IPS-15b (cell line): Measurements from ENCODE around the gene ARSK.
"Not testable (repeated sequence)": the region's sequence is repeated elsewhere in the genome, so short reads cannot be mapped to it uniquely, and the experiment has no call there.

Experiments
- H3K27me3 ChIP-seq: one replicate; pipeline ENCODE4 v1.6.1; 2013; ENCODE audit warnings: low read length; ENCODE audit not compliant: control insufficient read depth, insufficient read depth
- H3K36me3 ChIP-seq: one replicate; pipeline ENCODE4 v1.6.1; 2013; ENCODE audit warnings: low read length; ENCODE audit not compliant: control insufficient read depth, insufficient read depth
- H3K4me1 ChIP-seq: one replicate; pipeline ENCODE4 v1.6.1; 2013; ENCODE audit warnings: mild to moderate bottlenecking, low read length; ENCODE audit not compliant: control insufficient read depth, insufficient read depth
- H3K4me3 ChIP-seq: one replicate; pipeline ENCODE4 v1.5.1; 2013; ENCODE audit warnings: low read depth, low read length
- H3K9ac ChIP-seq: one replicate; pipeline ENCODE4 v1.6.1; 2013; ENCODE audit warnings: low read depth, mild to moderate bottlenecking, low read length
- H3K9me3 ChIP-seq: one replicate; pipeline ENCODE4 v1.6.1; 2013; ENCODE audit warnings: mild to moderate bottlenecking, low read length; ENCODE audit not compliant: control insufficient read depth, insufficient read depth

ARSK gene

GRCh38 chr5:95623706-95624105 lies 68.8 kb downstream of the ARSK start:
- no peaks in the 10 kb centered on the region for H3K36me3 ChIP-seq
- peaks cover 6% of the 10 kb centered on the region for H3K9me3 ChIP-seq
- peaks cover 5% of the 10 kb centered on the region for H3K4me1 ChIP-seq
- H3K4me3 ChIP-seq, result no peak overlapping the region
- H3K27me3 ChIP-seq, result peaks cover 48% of the 10 kb centered on the region
- no peak overlapping the region for H3K9ac ChIP-seq

GRCh38 chr5:95624368-95624767 lies 69.5 kb downstream of the ARSK start:
- H3K4me1 ChIP-seq, result peaks cover 2% of the 10 kb centered on the region
- H3K9me3 ChIP-seq, result peaks cover 10% of the 10 kb centered on the region
- no peaks in the 10 kb centered on the region for H3K36me3 ChIP-seq
- no peak overlapping the region for H3K9ac ChIP-seq
- H3K4me3 ChIP-seq, result no peak overlapping the region
- peaks cover 42% of the 10 kb centered on the region for H3K27me3 ChIP-seq

- Histone ChIP-seq H3K4me3 (no peak overlapping the region), H3K4me1 (no peaks in the 10 kb centered on the region), H3K9ac (no peak overlapping the region)
Observed at GRCh38 chr5:95626701-95627100, 71.8 kb downstream of the ARSK start.

GRCh38 chr5:95627971-95628810 lies 73.3 kb downstream of the ARSK start:
- Histone ChIP-seq H3K9ac (no peak overlapping the region), H3K9me3 (peaks cover 10% of the 10 kb centered on the region), H3K4me1 (no peaks in the 10 kb centered on the region), H3K27me3 (peaks cover 7% of the 10 kb centered on the region), H3K36me3 (no peaks in the 10 kb centered on the region), H3K4me3 (no peak overlapping the region)

More at GRCh38 chr5:95626701-95627100, 71.8 kb downstream of the ARSK start:
- peaks cover 10% of the 10 kb centered on the region for H3K9me3 ChIP-seq
- H3K27me3 ChIP-seq, result peaks cover 22% of the 10 kb centered on the region
- no peaks in the 10 kb centered on the region for H3K36me3 ChIP-seq

- H3K9me3 ChIP-seq, result peaks cover 10% of the 10 kb centered on the region
- no peaks in the 10 kb centered on the region for H3K36me3 ChIP-seq
- H3K9ac ChIP-seq, result no peak overlapping the region
- H3K4me3 ChIP-seq, result no peak overlapping the region
- no peaks in the 10 kb centered on the region for H3K4me1 ChIP-seq
- H3K27me3 ChIP-seq, result no peaks in the 10 kb centered on the region
Observed at GRCh38 chr5:95628933-95629332, 74.0 kb downstream of the ARSK start.

GRCh38 chr5:95630394-95630917 lies 75.6 kb downstream of the ARSK start:
- Histone ChIP-seq H3K27me3 (no peaks in the 10 kb centered on the region), H3K4me3 (no peak overlapping the region), H3K9me3 (peaks cover 10% of the 10 kb centered on the region), H3K9ac (no peak overlapping the region), H3K4me1 (no peaks in the 10 kb centered on the region), H3K36me3 (no peaks in the 10 kb centered on the region)

GRCh38 chr5:95631255-95631958 lies 76.5 kb downstream of the ARSK start:
- Histone ChIP-seq H3K27me3 (no peaks in the 10 kb centered on the region), H3K9ac (no peak overlapping the region), H3K4me3 (no peak overlapping the region), H3K9me3 (peaks cover 10% of the 10 kb centered on the region), H3K36me3 (no peaks in the 10 kb centered on the region), H3K4me1 (no peaks in the 10 kb centered on the region)

- peaks cover 10% of the 10 kb centered on the region for H3K9me3 ChIP-seq
Observed at GRCh38 chr5:95631991-95632675, 77.2 kb downstream of the ARSK start.

GRCh38 chr5:95632942-95633341 lies 78.0 kb downstream of the ARSK start:
- H3K27me3 ChIP-seq, H3K9me3 ChIP-seq, H3K9ac ChIP-seq, H3K4me3 ChIP-seq, H3K36me3 ChIP-seq, H3K4me1 ChIP-seq: not testable (repeated sequence)

More at GRCh38 chr5:95631991-95632675, 77.2 kb downstream of the ARSK start:
- Histone ChIP-seq H3K9ac (no peak overlapping the region), H3K4me3 (no peak overlapping the region), H3K4me1 (no peaks in the 10 kb centered on the region), H3K27me3 (no peaks in the 10 kb centered on the region), H3K36me3 (no peaks in the 10 kb centered on the region)

GRCh38 chr5:95633671-95634070 lies 78.8 kb downstream of the ARSK start:
- H3K4me3 ChIP-seq, result no peak overlapping the region
- no peaks in the 10 kb centered on the region for H3K27me3 ChIP-seq
- H3K4me1 ChIP-seq, result no peaks in the 10 kb centered on the region
- H3K36me3 ChIP-seq, result no peaks in the 10 kb centered on the region
- H3K9me3 ChIP-seq, result peaks cover 4% of the 10 kb centered on the region
- H3K9ac ChIP-seq, result no peak overlapping the region

GRCh38 chr5:95634081-95634480 lies 79.2 kb downstream of the ARSK start:
- Histone ChIP-seq H3K27me3 (no peaks in the 10 kb centered on the region), H3K4me1 (no peaks in the 10 kb centered on the region), H3K9me3 (peaks cover under 1% of the 10 kb centered on the region), H3K9ac (no peak overlapping the region), H3K36me3 (no peaks in the 10 kb centered on the region), H3K4me3 (no peak overlapping the region)
